Left cardiac atrium (tissue), 4 donors: ENCODE measurements around the gene OLFM2. TPM values are rescaled to one million over a fixed set of nuclear protein-coding genes. Genes with fewer than 3 reads are reported as not detected.
"Not testable (repeated sequence)": the region's sequence is repeated elsewhere in the genome, so short reads cannot be mapped to it uniquely, and the experiment has no call there.

ENCODE experiments used
- ATAC-seq, 2 donors: fragments of 200-7000 bp; cut with Tn5 transposase; one replicate each; pipeline ENCODE4 v1.9.1; 2020; ENCODE audit warnings: mild to moderate bottlenecking in 2 of 2, moderate library complexity in 2 of 2
- DNase-seq: peaks from one replicate; pipeline ENCODE4 v3.0.0-alpha.2; 2020
- intact Hi-C, 2 donors: fragments of 100-400 bp; cut with DNase I; formaldehyde crosslinking; loops; one replicate each; pipeline versions ENCODE4 v1.14.1 to v1.15.1; 2022 to 2023
- total RNA-seq, 2 donors: library from RNA; stranded (reverse); fragmentation: NEBNext Ultra II Directional; extraction: Animal tissue kit (Norgen Biotek cat#: 25700); gene quantifications; one replicate each; pipeline ENCODE4 v1.2.1, GENCODE V29; 2021
- donor health status: DM: no; HTN: yes; CAD: no.
- donor health status: DM: no; HTN: yes; CAD: no; lungs with severe emphysema.
- donor health status: DM: yes; HTN: yes; CAD: no.
- donor health status: Dilated cardiomyopathy.

OLFM2 gene
- total RNA-seq, 2 donors from 2014 or later = 9.0 to 10.8 TPM

DNA sequence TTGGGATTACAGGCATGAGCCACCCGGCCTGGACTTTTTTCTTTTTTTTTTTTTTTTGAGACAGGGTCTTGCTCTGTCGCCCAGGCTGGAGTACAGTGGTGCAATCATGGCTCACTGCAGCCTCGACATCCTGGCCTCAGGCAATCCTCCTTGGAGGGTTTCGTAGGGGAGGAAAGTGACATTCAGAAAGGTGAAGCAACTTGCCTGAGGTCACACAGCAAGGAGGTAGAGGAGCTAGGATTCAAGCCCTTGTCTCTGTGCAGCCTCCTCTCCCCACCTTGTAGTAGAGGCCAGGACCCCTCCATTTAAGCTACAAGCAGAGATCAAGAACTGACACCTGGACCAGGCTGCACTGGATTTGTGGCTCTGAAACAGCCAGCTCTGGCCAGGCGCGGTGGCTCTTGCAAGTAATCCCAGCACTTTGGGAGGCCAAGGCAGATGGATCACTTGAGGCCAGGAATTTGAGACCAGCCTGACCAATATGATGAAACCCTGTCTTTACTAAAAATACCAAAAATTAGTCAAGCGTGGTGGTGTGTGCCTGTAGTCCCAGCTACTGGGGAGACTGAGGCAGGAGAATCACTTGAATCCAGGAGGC, 10.3 kb upstream of the OLFM2 start:
- DNase-seq, intact Hi-C loops: not testable (repeated sequence)

DNA sequence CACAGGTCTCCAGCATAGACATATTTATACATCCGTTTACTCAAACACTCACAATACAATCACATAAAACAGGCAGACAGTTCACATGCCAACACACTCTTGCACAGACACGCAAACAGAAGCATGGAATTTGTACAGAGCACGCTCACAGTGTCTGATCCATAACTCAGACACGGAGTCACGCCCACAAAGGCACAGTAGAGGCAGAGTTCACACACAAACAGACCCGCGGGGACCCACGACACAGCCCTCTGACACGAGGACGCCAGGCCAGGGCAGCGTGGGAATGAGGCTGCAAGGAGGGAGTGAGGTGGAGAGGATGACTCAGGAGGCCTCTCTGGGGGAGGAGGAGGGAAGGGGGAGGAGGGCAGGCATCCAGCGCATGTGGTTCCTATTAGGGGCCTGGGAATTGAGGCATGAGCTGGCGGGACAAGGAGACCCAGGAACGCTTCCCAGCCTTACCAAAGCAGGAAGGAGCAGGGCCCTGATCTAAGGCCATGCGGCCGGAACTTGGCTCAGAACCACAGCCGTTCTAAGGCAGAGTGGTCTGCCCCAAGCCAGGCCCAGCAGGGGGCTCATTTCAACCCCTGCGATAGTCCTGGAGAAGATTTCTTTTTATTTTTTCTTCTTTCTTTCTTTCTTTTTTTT, 9.1 kb upstream of the OLFM2 start:
- ATAC-seq (peak; percentile 93 to 98), DNase-seq (peak; percentile 87)
- intact Hi-C loops = no loop called here

More for the DNA sequence above, 10.3 kb upstream of the OLFM2 start:
- ATAC-seq = not testable (repeated sequence)

DNA sequence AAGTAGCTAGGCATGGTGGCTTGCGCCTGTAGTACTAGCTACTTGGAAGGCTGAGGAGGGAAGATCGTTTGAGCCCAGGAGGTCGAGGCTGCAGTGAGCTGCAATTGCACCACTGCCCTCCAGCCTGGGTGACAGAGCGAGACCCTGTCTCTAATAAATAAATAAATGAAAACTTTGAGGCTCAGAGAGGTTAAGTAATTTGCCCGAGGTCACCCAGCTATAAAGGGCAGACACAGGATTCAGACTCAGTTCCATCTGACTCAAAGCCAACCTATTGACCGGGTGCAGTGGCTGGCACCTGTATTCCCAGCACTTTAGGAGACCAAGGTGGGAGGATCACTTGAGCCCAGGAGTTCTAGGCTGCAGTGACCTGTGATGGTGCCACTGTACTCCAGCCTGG, 7.4 kb upstream of the OLFM2 start:
- intact Hi-C loops = no loop called here
- ATAC-seq (no peak), DNase-seq (no peak)

DNA sequence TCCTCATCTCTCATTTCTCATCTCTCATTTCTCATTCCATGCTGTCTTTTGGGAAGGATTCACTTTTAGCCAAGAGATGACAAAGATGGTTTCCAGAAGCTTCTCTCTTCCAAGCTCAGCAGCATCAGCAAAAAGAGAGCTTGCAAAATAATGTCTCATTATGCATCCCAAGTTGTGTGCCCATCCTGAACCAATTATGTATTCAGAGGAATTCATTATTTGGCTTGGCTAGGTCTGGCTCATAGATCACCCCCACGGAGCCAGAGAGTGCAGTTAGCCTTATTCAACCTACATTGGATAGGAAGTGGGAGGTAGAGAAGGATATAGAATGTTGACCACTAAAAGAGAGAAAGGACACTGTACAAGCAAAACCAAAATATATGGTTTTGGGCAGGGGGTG, 5.4 kb upstream of the OLFM2 start:
- ATAC-seq = no peak
- intact Hi-C loops = no loop called here

DNA sequence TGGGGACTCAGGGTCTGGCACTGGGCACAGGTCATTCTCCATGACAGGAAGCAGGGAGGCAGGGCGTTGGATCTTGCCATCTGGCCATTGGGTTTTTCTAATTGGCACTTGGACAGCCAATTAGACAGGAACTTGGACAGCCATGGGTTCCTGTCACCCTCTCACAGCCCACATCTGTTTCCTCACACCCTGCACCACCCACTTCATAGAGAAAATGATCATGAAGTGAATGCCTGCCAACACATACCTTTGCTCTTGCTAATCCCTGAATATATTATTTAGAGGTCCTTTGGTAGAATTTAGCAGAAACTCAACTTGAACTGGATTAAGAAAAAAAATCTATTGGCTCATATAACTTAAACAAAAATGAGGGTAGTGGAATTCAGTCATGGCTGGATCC, 4.9 kb upstream of the OLFM2 start:
- DNase-seq (no peak), ATAC-seq (no peak)
- intact Hi-C loops = no loop called here

More for the DNA sequence above, 5.4 kb upstream of the OLFM2 start:
- DNase-seq = no peak

DNA sequence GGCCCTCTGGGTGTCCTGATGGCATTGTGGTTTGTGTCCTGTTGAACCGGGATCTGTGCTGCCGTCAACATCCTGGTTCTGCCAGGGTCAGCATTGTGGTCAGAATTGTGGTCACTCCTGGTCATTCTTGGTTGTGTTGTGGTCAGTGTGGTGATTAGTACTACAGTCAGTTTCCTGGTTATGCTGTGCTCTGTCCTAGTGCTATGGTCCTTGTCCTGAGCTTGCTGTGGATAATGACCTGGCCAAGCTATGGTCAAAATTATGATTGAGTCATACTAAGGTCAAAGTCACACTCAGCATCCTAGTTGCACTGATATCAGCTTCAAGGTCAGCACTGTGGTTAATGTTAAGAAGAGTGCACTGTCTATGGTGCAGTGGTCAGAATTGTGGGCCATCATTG, 4.5 kb upstream of the OLFM2 start:
- intact Hi-C loops = no loop called here
- DNase-seq (no peak), ATAC-seq (no peak)

DNA sequence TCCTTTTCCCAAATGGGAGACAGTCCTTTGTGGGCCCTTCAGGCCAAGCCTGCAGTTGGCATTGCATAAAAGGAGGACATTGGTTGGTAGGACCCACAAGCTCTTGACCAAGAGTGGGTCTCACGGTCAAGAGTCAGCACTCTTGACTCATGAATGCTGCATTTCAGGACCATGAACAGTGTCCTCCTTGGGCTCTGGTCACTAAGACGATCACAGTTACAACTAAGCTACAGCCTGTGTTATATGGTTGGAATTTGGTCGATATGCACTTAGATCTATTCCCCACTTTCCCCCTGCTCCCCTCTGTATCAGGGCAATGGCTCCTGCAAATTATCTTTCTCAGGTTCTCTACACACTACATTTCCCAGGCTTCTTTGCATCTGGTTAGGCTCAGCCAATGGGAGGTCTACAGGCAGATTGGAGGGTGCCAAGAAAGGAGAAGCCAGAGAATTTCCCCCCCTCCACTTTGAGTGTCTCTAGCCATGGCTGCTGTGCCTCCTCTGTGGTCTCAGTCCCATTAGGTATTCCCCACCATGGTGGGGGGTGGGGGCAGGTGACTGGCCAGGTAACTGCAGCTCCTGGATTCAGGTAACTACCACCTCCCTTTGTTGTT, 3.1 kb upstream of the OLFM2 start:
- no peak for DNase-seq
- ATAC-seq = no peak
- intact Hi-C loops = loop anchor here in 1 of 2 donors (5.0 kb wide), 1 partner anchor 73 kb away; the partner anchor contains the start of genes COL5A3 and RDH8

DNA sequence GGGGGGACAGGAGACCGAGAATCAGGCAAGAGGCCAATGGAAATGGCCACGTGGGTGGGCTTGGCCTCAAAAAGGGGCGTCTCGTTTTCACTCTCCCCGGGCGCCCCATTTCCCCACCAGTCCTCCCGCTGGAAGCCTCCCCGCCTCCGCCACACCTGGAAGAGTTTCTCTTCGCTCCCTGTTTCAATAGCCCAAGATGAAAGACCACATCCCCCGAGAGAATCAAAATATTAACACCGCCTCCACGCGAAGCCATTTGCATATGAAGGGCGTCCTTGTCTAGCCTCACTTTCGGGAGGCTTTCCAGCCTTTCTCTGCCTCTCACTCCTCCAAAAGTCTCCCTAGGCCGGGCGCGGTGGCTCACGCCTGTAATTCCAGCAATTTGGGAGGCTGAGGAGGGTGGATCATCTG, 691 bp upstream of the OLFM2 start:
- intact Hi-C loops = loop anchor here in 1 of 2 donors (5.0 kb wide), 1 partner anchor 75 kb away; the partner anchor contains the start of genes COL5A3 and RDH8
- no peak for ATAC-seq
- no peak for DNase-seq

DNA sequence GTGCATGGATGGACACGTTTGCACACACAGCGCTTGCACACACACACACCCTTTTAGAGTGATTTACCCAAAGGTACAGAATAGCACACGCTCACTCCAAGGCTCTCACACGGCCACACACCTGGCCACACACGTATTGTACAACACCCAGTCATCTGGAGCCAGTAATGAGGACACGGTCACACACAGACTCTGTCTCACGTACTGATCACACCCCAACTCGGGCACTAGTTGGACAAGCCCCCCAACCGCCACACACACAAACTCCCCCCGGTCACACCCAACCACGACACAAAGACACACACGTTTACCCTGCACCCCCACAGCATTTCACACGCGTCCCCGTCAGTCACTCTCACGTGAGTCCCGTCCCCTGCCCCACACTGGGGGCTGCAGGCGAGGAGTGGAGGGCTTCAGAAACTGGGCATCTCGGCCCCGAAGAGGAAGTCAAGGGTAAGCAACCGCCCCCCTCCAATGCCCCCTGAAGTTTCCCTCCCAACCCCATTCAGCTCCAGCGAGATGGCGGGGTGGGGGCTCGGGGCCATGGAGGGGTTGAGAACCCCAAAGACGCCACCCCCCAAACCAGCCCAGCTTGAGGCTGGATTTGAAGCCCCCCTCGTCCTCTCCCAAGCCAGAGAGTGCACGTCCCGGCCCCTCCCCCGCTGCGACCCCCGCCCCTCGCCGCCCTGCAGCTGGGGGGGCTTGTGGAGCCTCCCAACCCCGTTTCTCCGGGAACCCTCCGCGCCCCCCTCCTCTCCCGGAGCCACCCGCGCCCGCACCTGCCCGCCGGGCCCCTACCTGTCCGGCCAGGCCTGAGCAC, 599 bp downstream of the OLFM2 start:
- intact Hi-C loops = loop anchor here in 1 of 2 donors (5.0 kb wide), 1 partner anchor 77 kb away; the partner anchor contains the start of genes COL5A3 and RDH8
- no peak for DNase-seq
- ATAC-seq = no peak

DNA sequence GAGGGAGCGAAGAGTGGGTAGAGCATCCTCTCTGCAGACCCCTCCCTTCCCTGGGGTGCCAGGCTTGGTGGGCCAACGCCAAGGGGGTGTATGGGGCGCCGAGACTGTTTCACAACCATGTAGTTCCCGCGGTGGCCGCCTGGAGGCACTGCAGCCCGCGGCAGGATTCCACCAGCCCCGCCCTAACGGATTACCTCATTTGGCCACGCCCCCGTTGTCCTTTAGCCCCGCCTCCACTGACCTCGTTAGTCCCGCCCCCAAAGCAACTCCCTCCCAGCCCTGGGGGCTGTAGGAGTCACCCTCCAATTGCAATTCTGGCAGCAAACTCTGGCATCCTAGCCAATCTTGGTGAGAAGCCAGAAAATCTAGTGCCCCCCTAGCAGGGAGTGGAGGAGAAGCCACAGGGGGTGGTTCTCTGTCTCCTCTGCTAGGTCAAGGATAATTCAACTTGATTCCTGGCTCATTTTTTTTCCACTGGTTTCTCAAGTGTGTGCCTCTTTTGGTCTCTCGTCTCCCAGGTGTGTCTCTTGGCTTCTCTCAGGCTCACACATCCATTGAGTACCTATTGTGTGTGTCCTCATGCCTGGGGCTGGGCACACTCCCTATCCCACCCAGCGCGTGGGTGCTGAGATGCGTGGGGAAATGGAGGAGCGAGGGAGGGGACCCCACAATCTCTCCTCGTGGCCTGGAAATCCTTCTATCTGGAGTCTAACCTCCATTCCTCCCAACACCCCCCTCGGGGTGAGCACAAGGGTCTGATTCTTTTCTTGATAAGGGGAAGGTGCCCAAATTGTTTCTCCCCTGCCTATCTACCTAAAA, 2.0 kb downstream of the OLFM2 start:
- intact Hi-C loops = loop anchor here (5.0 kb wide), 3 partner anchors 93 to 453 kb away; partner anchors contain the start of gene MRPL4 (in 1 of the 2)
- peak; percentile 83 to 88 for ATAC-seq
- peak; percentile 74 for DNase-seq

DNA sequence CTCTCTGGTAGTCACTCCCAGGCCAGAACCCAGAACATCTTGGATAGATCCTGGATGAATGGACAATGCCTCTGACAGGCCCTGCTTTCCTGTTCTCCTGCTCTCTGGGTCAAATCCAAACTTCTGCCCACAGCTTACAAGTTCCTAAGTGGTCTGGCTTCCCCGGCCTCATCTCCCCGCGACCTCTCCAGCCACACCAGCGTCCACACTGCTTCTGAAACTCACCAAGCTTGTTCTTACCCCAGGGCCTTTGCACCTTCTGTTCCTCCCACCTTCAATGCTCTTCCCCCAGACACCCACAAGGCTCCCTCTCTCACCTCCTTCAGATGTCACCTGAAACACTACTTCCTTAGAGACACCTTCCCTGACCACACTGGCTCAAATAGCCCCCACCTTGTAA, 3.5 kb downstream of the OLFM2 start:
- intact Hi-C loops = loop anchor here (5.0 kb wide), 3 partner anchors 94 to 454 kb away; partner anchors contain the start of gene MRPL4 (in 1 of the 2)
- no peak for DNase-seq
- ATAC-seq = no peak

DNA sequence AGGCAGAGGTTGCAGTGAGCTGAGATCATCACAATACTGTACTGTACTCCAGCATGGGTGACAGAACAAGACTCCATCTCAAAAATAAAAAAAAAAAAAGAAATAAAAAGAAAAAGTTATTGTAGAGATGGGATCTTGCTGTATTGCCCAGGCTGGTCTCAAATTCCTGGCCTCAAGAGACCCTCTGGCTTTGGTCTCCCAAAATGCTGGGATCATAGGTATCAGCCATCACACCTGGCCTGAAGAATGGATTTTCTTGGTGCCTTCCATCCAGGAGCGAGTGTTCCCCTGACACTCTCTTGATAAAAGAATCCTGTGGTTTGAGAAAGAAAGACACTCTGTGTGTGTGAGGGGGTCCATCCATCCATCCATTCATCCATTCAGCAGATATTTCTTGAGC, 4.7 kb downstream of the OLFM2 start:
- intact Hi-C loops = loop anchor here (2.0 to 5.0 kb wide), 4 partner anchors 95 to 456 kb away; partner anchors contain the start of gene MRPL4 (in 1 of the 2)
- ATAC-seq (no peak), DNase-seq (no peak)

DNA sequence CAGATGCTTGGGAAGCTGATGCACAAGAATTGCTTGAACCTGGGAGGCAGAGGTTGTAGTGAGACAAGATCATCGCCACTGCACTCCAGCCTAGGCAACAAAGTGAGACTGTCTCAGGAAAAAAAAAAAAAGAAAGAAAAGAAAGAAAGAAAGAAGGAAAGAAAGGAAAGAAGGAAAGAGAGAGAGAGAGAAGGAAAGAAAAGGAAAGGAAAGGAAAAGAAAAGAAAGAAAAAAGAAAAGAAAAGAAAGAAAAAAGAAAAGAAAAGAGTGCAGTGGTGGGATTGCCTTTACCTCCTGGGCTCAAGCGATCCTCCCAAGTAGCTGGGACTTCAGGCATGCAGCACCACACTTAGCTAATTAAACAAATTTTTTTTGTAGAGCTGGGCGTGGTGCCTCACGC, 12.9 kb downstream of the OLFM2 start:
- ATAC-seq = no peak
- DNase-seq = no peak
- intact Hi-C loops = no loop called here

DNA sequence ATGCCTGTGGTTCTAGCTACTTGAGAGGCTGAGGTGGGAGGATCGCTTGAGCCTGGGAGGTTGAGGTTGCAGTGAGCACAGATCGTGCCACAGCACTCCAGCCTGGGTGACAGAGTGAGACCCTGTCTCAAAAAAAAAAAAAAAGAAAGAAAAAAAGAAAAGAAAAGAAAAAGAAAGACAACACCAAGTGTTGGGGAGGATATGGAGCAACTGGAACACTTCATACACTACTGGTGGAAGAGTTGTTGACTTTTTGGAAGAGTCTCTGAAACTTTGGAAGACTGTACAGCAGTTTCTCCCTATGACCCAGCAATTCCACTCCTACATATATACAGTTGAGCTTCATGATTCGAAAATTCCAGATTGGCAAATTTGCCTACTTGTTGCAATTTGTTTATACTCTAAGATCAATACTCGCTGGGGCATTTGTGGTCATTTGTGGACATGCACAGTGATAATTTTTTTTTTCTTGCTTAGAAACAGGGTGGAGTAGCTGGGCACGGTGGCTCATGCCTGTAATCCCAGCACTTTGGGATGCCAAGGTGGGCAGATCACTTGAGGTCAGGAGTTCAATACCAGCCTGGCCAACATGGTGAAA, 13.4 kb downstream of the OLFM2 start:
- intact Hi-C loops, DNase-seq, ATAC-seq: not testable (repeated sequence)

DNA sequence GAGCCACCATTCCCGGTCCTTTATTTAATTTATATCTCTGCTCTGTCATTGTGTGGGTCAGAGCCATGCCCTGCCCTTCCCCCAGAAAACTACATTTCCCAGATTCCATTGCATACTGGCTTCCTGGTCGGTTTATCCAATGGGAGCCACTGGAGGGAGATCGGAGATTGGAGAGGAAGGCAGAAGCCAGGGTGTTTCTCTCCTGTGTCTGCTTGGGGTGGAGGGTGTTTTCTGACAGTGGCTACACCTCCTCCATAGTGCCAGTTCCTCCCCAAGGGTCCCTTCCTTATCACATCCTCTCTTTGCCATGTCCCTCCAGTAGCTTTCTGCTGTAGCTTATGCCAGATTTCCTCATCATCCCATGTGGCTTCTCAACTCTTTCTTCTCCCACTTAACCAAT, 19.0 kb downstream of the OLFM2 start:
- ATAC-seq = peak; percentile 48 to 69
- intact Hi-C loops = no loop called here
- DNase-seq = no peak

DNA sequence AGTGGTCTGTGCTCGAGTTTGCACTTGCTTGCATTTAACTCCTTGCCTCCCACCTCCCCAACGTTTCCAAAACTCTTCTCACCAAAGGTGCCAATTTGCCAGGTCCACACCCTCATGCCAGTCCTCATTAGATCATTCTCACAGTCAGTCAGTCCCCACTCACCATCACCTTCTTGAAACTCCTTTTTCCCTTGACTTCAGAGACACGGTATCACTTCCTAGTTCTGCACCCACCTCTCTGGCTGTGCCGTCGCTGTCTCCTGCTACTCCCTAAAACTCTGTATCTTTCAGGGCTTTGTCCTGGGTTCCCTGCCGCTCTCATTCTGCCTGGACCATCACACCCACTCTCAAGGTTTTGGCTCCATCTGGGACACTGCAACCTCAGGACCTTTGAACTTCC, 19.6 kb downstream of the OLFM2 start:
- ATAC-seq = no peak
- intact Hi-C loops = no loop called here
- no peak for DNase-seq

DNA sequence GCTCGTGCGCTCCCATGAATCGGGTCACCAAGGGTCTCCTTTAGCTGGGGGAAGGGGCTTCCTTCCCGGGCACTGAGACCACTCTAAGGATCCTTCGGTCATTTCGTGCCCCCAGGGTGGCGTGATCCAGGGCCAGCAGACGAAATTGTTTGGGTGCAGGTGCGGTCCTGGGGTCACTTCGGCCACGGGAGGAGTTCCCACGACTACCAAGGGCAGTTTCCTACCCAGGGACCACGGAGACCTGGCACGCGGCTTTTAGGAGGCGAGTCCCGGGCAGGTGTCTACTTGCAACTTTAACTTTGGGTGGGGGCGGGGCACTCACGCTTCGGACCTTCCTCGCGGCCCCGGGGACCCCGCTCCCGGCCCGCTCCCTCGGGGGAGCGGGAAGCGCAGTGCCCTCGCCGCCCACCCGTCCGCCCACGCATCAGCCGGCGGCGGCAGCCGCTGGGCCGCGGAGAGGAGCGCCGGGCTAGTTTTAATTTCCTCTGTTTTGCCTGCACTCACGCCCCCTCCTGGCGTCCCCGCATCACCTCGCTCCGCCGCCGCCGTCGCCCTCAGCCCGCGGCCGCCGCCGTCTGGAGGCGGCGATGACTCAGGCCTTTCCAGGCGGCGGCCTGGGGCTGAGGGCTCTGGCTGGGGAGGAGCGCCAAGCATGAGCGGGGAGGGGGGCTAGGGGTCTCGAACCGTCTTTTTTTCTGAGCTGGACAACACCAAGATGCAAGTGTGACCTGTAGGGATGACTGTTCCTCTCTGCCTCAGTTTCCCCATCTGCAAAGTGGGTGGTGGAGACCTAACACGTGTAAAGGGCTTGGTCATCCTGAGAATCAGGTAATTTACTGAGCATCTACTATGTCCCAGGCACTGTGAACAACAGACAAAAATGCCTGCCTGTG, 21.8 kb downstream of the OLFM2 start:
- intact Hi-C loops = no loop called here
- peak; percentile 79 for DNase-seq
- ATAC-seq = peak; percentile 85 to 89
